Endothelial cell of umbilical vein (primary cell): ENCODE data around the gene HIRA. TPM values are rescaled to one million over a fixed set of nuclear protein-coding genes. Genes with fewer than 3 reads are reported as not detected.

Experiments
- BruUV-seq: library from RNA; stranded (reverse); fragments of 400-500 nt; replicated peaks from 2 replicates; lab custom pipeline; 2021; lab: Mats Ljungman, UMichigan
- CTCF ChIA-PET: fragments of 300-600, 350-600 bp; sonication (Branson Sonifier 250); formaldehyde crosslinking; loops from one replicate; lab custom pipeline; 2021; ENCODE audit warnings: antibody characterized with exemption, inconsistent platforms; lab: Charles Lee
- POLR2A ChIA-PET: fragments of 300-600, 350-600 bp; sonication (Branson Sonifier 250); formaldehyde crosslinking; loops from one replicate; lab custom pipeline; 2021; ENCODE audit warnings: antibody characterized with exemption, inconsistent platforms; lab: Charles Lee
- DNase-seq: peaks from one replicate; pipeline ENCODE4 v3.0.0-alpha.2; 2011; ENCODE audit warnings: low read depth, low spot score
- FAIRE-seq: peaks from 2 replicates; lab custom pipeline; 2011; peaks lifted over from hg19 to GRCh38; lab: Jason Lieb, UNC
- H2AFZ ChIP-seq: 2 replicates; pipeline ENCODE4 v1.6.0; 2012; ENCODE audit warnings: low read depth, low read length, control low read depth, inconsistent platforms
- H3K27ac ChIP-seq: 2 replicates; pipeline ENCODE4 v1.5.1; 2011; ENCODE audit warnings: low read depth, mild to moderate bottlenecking, control low read depth, low read length, moderate library complexity; ENCODE audit not compliant: insufficient read depth
- H3K27me3 ChIP-seq, 2 experiments: 2 replicates each; pipeline versions ENCODE4 v1.6.0 to v1.6.1; 2011; ENCODE audit warnings: low read length in 2 of 2, mixed read lengths in 1 of 2; ENCODE audit not compliant: control insufficient read depth in 2 of 2, insufficient read depth in 2 of 2
- H3K36me3 ChIP-seq, 2 experiments: 2 replicates in 1 of 2; 3 replicates in 1 of 2; pipeline ENCODE4 v1.5.1; 2011; ENCODE audit warnings: low read length in 2 of 2, mild to moderate bottlenecking in 1 of 2, moderate library complexity in 1 of 2; ENCODE audit not compliant: control insufficient read depth in 2 of 2, insufficient read depth in 2 of 2; ENCODE audit errors: extremely low read depth in 1 of 2
- H3K4me1 ChIP-seq: 3 replicates; pipeline ENCODE4 v1.5.1; 2011; ENCODE audit warnings: mild to moderate bottlenecking, low read length; ENCODE audit not compliant: control insufficient read depth, insufficient read depth; ENCODE audit errors: extremely low read depth
- H3K4me2 ChIP-seq: 2 replicates; pipeline ENCODE4 v1.6.1; 2011; ENCODE audit warnings: low read length, control low read depth, mixed read lengths; ENCODE audit not compliant: insufficient read depth
- H3K4me3 ChIP-seq, 3 experiments: fragments of 200-600 bp in 1 of 3; sonication (generic), shearing (Covaris generic) in 1 of 3; replicated peaks in 1 of 3; 2 replicates each; pipeline ENCODE4 v1.5.1; 2011 to 2016; ENCODE audit warnings: control low read depth in 3 of 3, low read length in 3 of 3, mild to moderate bottlenecking in 2 of 3, inconsistent platforms in 1 of 3, low read depth in 1 of 3, moderate library complexity in 1 of 3; ENCODE audit not compliant: insufficient read depth in 1 of 3
- H3K79me2 ChIP-seq: 2 replicates; pipeline ENCODE4 v1.6.0; 2012; ENCODE audit warnings: low read length, inconsistent platforms; ENCODE audit not compliant: control insufficient read depth, insufficient read depth
- H3K9ac ChIP-seq: replicated peaks from 2 replicates; pipeline ENCODE3; 2011; ENCODE audit warnings: low read length, control low read depth; ENCODE audit not compliant: insufficient read depth; ENCODE audit errors: extremely low read depth
- H3K9me1 ChIP-seq: replicated peaks from 3 replicates; pipeline ENCODE4 v1.6.0; 2011; ENCODE audit warnings: mild to moderate bottlenecking, low read length; ENCODE audit not compliant: control insufficient read depth, insufficient read depth; ENCODE audit errors: extremely low read depth
- H3K9me3 ChIP-seq: replicated peaks from 2 replicates; pipeline ENCODE4 v1.5.1; 2012; ENCODE audit warnings: low read length, inconsistent platforms; ENCODE audit not compliant: control insufficient read depth, insufficient read depth
- H4K20me1 ChIP-seq: replicated peaks from 2 replicates; pipeline ENCODE3; 2011; ENCODE audit warnings: mild to moderate bottlenecking, low read length; ENCODE audit not compliant: control insufficient read depth, insufficient read depth; ENCODE audit errors: extremely low read depth
- EZH2 ChIP-seq: IDR thresholded peaks from 2 replicates; pipeline ENCODE4 v1.6.1; 2012; ENCODE audit warnings: borderline replicate concordance, low read depth, mild to moderate bottlenecking, moderate library complexity, low read length, inconsistent platforms; ENCODE audit not compliant: severe bottlenecking
- FOS ChIP-seq: IDR thresholded peaks from 2 replicates; pipeline ENCODE4 v1.6.1; 2011; ENCODE audit warnings: mild to moderate bottlenecking, low read length, moderate library complexity, borderline replicate concordance; ENCODE audit not compliant: insufficient read depth
- GATA2 ChIP-seq: IDR thresholded peaks from 2 replicates; pipeline ENCODE4 v1.7.0; 2011; ENCODE audit warnings: low read depth, mild to moderate bottlenecking, moderate library complexity, mixed read lengths, low read length; ENCODE audit not compliant: insufficient read length, insufficient read depth
- JUN ChIP-seq: IDR thresholded peaks from 2 replicates; pipeline ENCODE4 v1.6.1; 2011; ENCODE audit warnings: borderline replicate concordance, low read depth; ENCODE audit not compliant: insufficient read length, insufficient read depth
- MYC ChIP-seq: IDR thresholded peaks from one replicate; pipeline ENCODE4 v1.6.1; 2011; ENCODE audit warnings: mild to moderate bottlenecking, low read depth, low read length
- POLR2A ChIP-seq: IDR thresholded peaks from 2 replicates; pipeline ENCODE4 v1.6.1; 2012; ENCODE audit warnings: low read depth, mild to moderate bottlenecking, control low read depth, low read length
- POLR2AphosphoS5 ChIP-seq: IDR thresholded peaks from 2 replicates; pipeline ENCODE4 v1.6.1; 2012; ENCODE audit warnings: low read depth, mild to moderate bottlenecking, control low read depth, low read length, moderate library complexity; ENCODE audit not compliant: insufficient read depth
- dilution Hi-C: fragments of 300-500 bp; cut with MboI; formaldehyde crosslinking; loops from one replicate; pipeline ENCODE4 v1.15.0; 2019; ENCODE audit warnings: low sequenced_read_pairs; ENCODE audit not compliant: extremely low pct_ligation_motif_present
- intact Hi-C: fragments of 100-400 bp; cut with micrococcal nuclease; formaldehyde crosslinking; loops from one replicate; pipeline ENCODE4 v1.10.0; 2022
- polyA plus RNA-seq, 4 experiments: library from polyadenylated mRNA; depleted of rRNA in 3 of 4; stranded (reverse) in 3 of 4; unstranded in 1 of 4; fragments of >200 nt; gene quantifications; 2 replicates each; pipeline versions ENCODE4 v1.2.1 to v1.2.3, GENCODE V29; 2011 to 2012; ENCODE audit warnings: missing spikeins in 1 of 4
- total RNA-seq: library from RNA; stranded (reverse); gene quantifications from 2 replicates; pipeline ENCODE4 v1.2.3, GENCODE V29; 2021
- TF ChIP-seq, protein P1 (sequence below), 2 donors: IDR thresholded peaks; 1 replicate in 1 of 2; 2 replicates in 1 of 2; pipeline ENCODE4 v1.5.1; 2011; ENCODE audit warnings: low read length in 2 of 2, mild to moderate bottlenecking in 2 of 2, moderate library complexity in 2 of 2, control low read depth in 1 of 2, inconsistent platforms in 1 of 2, low read depth in 1 of 2; ENCODE audit not compliant: insufficient read depth in 1 of 2; ENCODE audit errors: extremely low read depth in 1 of 2
- TF ChIP-seq, protein P2 (sequence below): IDR thresholded peaks from 2 replicates; pipeline ENCODE4 v1.6.1; 2011; ENCODE audit not compliant: insufficient read depth, insufficient read length

The HIRA gene
- total and polyA plus RNA-seq, 2 donors (not counting 3 experiments of a cell fraction or from before 2014, with no cell fraction given) = 17.3 to 27.7 TPM

DNA sequence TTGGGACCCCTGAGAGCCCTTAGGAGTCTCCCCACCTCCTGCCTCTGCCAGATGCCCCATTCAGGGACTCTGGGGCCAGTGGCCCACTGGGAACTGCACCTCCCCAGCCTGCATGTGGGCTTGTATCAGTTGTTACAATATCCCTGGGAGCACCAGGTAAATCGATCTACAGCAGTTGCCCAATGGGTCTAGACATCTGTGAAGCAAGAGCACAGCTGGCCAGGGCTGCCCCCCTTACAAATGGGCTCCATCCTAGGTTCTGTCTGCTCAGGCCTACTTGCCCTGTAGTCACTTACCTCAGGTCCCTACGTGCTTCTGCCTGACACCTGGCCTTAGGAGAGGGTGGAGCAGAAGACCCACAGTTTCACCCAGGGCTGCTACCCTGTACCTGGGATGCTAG is 62.7 kb downstream of the HIRA start:
- H3K4me1 ChIP-seq = no peaks in the 10 kb centered on the region
- H4K20me1 ChIP-seq = no peaks in the 10 kb centered on the region
- DNase-seq = no peak
- no peak overlapping the region for H3K4me2 ChIP-seq
- no peak overlapping the region for H3K27ac ChIP-seq
- ChIA-PET POLR2A (no interaction called here), CTCF (interaction anchor here (1.3 to 2.0 kb wide), 3 partner anchors 21 to 189 kb away, joined by 4 to 6 read pairs (median 5); no protein-coding TSS in a partner anchor)
- no peak overlapping the region for H3K4me3 ChIP-seq
- dilution Hi-C loops = no loop called here
- H3K9me3 ChIP-seq = no peaks in the 10 kb centered on the region
- no peaks in the 10 kb centered on the region for H3K79me2 ChIP-seq
- no peak overlapping the region for H3K9ac ChIP-seq
- no peak overlapping the region for H2AFZ ChIP-seq
- TF ChIP-seq, protein P1, sequence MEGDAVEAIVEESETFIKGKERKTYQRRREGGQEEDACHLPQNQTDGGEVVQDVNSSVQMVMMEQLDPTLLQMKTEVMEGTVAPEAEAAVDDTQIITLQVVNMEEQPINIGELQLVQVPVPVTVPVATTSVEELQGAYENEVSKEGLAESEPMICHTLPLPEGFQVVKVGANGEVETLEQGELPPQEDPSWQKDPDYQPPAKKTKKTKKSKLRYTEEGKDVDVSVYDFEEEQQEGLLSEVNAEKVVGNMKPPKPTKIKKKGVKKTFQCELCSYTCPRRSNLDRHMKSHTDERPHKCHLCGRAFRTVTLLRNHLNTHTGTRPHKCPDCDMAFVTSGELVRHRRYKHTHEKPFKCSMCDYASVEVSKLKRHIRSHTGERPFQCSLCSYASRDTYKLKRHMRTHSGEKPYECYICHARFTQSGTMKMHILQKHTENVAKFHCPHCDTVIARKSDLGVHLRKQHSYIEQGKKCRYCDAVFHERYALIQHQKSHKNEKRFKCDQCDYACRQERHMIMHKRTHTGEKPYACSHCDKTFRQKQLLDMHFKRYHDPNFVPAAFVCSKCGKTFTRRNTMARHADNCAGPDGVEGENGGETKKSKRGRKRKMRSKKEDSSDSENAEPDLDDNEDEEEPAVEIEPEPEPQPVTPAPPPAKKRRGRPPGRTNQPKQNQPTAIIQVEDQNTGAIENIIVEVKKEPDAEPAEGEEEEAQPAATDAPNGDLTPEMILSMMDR (IDR thresholded peaks at IDR 0.05; ENCODE audit: extremely low read depth in 1 of 2, insufficient read depth in 1 of 2, low read depth in 1 of 2, low read length in 2 of 2) = no peak
- TF ChIP-seq FOS (no peak), POLR2AphosphoS5 (no peak), GATA2 (no peak), EZH2 (no peak), POLR2A (no peak), JUN (no peak), MYC (no peak)
- TF ChIP-seq, protein P2, sequence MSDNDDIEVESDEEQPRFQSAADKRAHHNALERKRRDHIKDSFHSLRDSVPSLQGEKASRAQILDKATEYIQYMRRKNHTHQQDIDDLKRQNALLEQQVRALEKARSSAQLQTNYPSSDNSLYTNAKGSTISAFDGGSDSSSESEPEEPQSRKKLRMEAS = no peak
- no peak for FAIRE-seq
- no peaks in the 10 kb centered on the region for H3K9me1 ChIP-seq
- no TSS peak for BruUV-seq
- no peaks in the 10 kb centered on the region for H3K27me3 ChIP-seq
- intact Hi-C loops = no loop called here
- peaks cover 10 to 13% of the 10 kb centered on the region in 2 experiments for H3K36me3 ChIP-seq
